ENCODE measurements around the gene DNAJC4. TPM values are rescaled to one million over a fixed set of nuclear protein-coding genes. Genes with fewer than 3 reads are reported as not detected.

The DNAJC4 gene
- total and polyA plus RNA-seq, 3 experiments from 2014 or later = 25.5 to 28.7 (median 26.4) TPM

DNA sequence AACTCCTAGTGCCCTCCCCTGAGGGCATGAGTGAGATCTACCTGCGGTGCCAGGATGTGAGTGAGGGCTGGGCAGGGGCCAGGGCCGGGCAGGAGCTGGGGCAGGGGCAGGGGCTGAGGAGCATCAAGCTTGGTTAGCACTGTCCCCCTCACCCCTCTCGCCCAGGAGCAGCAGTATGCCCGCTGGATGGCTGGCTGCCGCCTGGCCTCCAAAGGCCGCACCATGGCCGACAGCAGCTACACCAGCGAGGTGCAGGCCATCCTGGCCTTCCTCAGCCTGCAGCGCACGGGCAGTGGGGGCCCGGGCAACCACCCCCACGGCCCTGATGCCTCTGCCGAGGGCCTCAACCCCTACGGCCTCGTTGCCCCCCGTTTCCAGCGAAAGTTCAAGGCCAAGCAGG lies 10.1 kb upstream of the DNAJC4 start:
- POLR2A ChIA-PET = no interaction called here
- H3K27me3 ChIP-seq (ENCODE audit: insufficient read depth, low read length, poor library complexity, severe bottlenecking) = no peaks in the 10 kb centered on the region
- peaks cover under 1 to 54% (median 2%) of the 10 kb centered on the region in 3 donors for H3K36me3 Mint-ChIP-seq
- H3K4me3 ChIP-seq (ENCODE audit: low read length) = no peak overlapping the region
- H3K27ac Mint-ChIP-seq = peak overlapping the region in 1 of 8 donors; percentile 22
- H3K9me3 Mint-ChIP-seq = no peaks in the 10 kb centered on the region
- no peaks in the 10 kb centered on the region for H3K27me3 Mint-ChIP-seq
- CTCF ChIA-PET = interaction anchor here (0.5 to 12.0 kb wide), 2 partner anchors 14 to 1602 kb away, joined by 5 to 143 read pairs; partner anchors contain the start of gene FERMT3
- DNase-seq = no peak
- peaks cover under 1 to 18% (median 8%) of the 10 kb centered on the region in 3 donors for H3K4me1 Mint-ChIP-seq
- H3K27ac ChIP-seq (ENCODE audit: low read depth, low read length) = no peak overlapping the region
- no peaks in the 10 kb centered on the region for H3K9me3 ChIP-seq (ENCODE audit: low read length)
- no peak overlapping the region for H3K4me3 Mint-ChIP-seq
- peaks cover 4% of the 10 kb centered on the region for H3K4me1 ChIP-seq (ENCODE audit: insufficient read depth, low read length)
- H3K36me3 ChIP-seq (ENCODE audit: insufficient read depth, low read length) = peaks cover 34% of the 10 kb centered on the region

DNA sequence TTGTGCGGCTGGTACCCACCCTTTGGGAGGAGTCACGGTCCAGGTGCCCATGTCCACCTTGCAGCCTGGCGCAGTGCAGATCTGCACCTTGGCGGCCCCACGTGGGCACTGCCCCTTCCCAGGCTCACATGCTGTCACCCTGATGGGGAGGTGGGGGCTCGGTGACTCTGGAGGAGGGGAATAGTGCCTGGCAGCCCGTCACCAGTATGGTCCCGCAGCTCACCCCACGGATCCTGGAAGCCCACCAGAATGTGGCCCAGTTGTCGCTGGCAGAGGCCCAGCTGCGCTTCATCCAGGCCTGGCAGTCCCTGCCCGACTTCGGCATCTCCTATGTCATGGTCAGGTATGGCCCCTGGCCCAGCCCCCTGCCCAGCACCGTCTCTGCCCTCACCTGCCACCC lies 9.6 kb upstream of the DNAJC4 start:
- Histone ChIP-seq H3K4me3 (ENCODE audit: low read length) (no peak overlapping the region), H3K9me3 (ENCODE audit: low read length) (no peaks in the 10 kb centered on the region), H3K36me3 (ENCODE audit: insufficient read depth, low read length) (peaks cover 34% of the 10 kb centered on the region), H3K27ac (ENCODE audit: low read depth, low read length) (no peak overlapping the region), H3K27me3 (ENCODE audit: insufficient read depth, low read length, poor library complexity, severe bottlenecking) (no peaks in the 10 kb centered on the region), H3K4me1 (ENCODE audit: insufficient read depth, low read length) (peaks cover 9% of the 10 kb centered on the region)
- Mint-ChIP-seq H3K9me3 (no peaks in the 10 kb centered on the region), H3K27me3 (no peaks in the 10 kb centered on the region), H3K4me1 (peaks cover 0 to 23% (median 10%) of the 10 kb centered on the region in 3 donors), H3K27ac (peak overlapping the region in 1 of 8 donors; percentile 52), H3K36me3 (peaks cover 0 to 52% (median 2%) of the 10 kb centered on the region in 3 donors), H3K4me3 (no peak overlapping the region)
- no peak for DNase-seq
- POLR2A ChIA-PET = no interaction called here
- CTCF ChIA-PET = interaction anchor here (1.6 to 12.0 kb wide), 2 partner anchors 15 to 80 kb away, joined by 3 to 143 read pairs; partner anchors contain the start of genes CATSPERZ and FERMT3

DNA sequence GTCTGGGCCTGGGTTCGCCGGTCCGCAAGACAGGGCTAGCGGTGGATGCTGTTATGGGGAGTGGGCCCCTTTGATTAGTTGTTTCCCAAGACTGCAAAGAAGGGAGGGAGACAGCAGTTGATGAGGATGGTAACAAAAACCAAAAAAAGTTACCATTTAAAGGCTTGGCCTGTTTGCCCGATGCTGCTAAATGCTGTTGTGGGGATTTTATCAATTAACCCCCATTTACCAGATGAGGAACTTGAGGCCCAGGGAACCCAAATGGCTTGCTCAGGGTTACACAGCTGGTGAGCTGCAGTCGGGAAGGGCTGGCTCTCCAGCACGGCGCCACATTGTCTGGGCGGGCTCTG lies 7.7 kb upstream of the DNAJC4 start:
- POLR2A ChIA-PET = interaction anchor here (0.6 to 6.2 kb wide), 2 partner anchors 9 to 17 kb away, joined by 3 to 69 read pairs; partner anchors contain the start of gene FERMT3
- no peak overlapping the region for H3K4me3 ChIP-seq (ENCODE audit: low read length)
- DNase-seq = no peak
- no peak overlapping the region for H3K27ac ChIP-seq (ENCODE audit: low read depth, low read length)
- no peaks in the 10 kb centered on the region for H3K27me3 Mint-ChIP-seq
- H3K4me3 Mint-ChIP-seq = no peak overlapping the region
- H3K27ac Mint-ChIP-seq = peak overlapping the region in 1 of 8 donors; percentile 33
- H3K4me1 ChIP-seq (ENCODE audit: insufficient read depth, low read length) = peaks cover 20% of the 10 kb centered on the region
- H3K9me3 Mint-ChIP-seq = no peaks in the 10 kb centered on the region
- H3K36me3 Mint-ChIP-seq = peaks cover 0 to 49% (median 2%) of the 10 kb centered on the region in 3 donors
- CTCF ChIA-PET = interaction anchor here (12.0 kb wide), 1 partner anchor 16 kb away, joined by 143 read pairs; the partner anchor contains the start of gene FERMT3
- peaks cover 11 to 34% (median 18%) of the 10 kb centered on the region in 3 donors for H3K4me1 Mint-ChIP-seq
- H3K9me3 ChIP-seq (ENCODE audit: low read length) = no peaks in the 10 kb centered on the region
- peaks cover 34% of the 10 kb centered on the region for H3K36me3 ChIP-seq (ENCODE audit: insufficient read depth, low read length)
- no peaks in the 10 kb centered on the region for H3K27me3 ChIP-seq (ENCODE audit: insufficient read depth, low read length, poor library complexity, severe bottlenecking)

DNA sequence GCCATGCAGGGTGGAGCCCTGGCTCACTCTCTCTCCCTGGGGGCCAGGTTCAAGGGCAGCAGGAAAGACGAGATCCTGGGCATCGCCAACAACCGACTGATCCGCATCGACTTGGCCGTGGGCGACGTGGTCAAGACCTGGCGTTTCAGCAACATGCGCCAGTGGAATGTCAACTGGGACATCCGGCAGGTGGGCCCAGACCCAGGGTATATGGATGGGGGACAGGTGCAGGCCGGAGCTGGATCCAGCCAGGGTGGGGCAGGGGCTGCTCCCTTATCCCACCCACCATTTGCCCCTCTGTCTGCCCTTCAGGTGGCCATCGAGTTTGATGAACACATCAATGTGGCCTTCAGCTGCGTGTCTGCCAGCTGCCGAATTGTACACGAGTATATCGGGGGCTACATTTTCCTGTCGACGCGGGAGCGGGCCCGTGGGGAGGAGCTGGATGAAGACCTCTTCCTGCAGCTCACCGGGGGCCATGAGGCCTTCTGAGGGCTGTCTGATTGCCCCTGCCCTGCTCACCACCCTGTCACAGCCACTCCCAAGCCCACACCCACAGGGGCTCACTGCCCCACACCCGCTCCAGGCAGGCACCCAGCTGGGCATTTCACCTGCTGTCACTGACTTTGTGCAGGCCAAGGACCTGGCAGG lies 7.2 kb upstream of the DNAJC4 start:
- ChIA-PET POLR2A (interaction anchor here (0.6 to 6.2 kb wide), 7 partner anchors 10 to 62 kb away, joined by 3 to 69 read pairs (median 3); partner anchors contain the start of genes FERMT3, GPR137, PPP1R14B and STIP1), CTCF (interaction anchor here (1.0 to 12.0 kb wide), 6 partner anchors 12 to 108 kb away, joined by 3 to 143 read pairs (median 6); partner anchors contain the start of genes FERMT3 and STIP1)
- no peaks in the 10 kb centered on the region for H3K9me3 ChIP-seq (ENCODE audit: low read length)
- Mint-ChIP-seq H3K9me3 (no peaks in the 10 kb centered on the region), H3K4me3 (peak overlapping the region in 1 of 7 donors; percentile 44), H3K27ac (peak overlapping the region in 1 of 8 donors; percentile 85), H3K27me3 (no peaks in the 10 kb centered on the region), H3K36me3 (peaks cover 0 to 47% (median 0%) of the 10 kb centered on the region in 3 donors), H3K4me1 (peaks cover 15 to 36% (median 18%) of the 10 kb centered on the region in 3 donors)
- no peak overlapping the region for H3K27ac ChIP-seq (ENCODE audit: low read depth, low read length)
- no peaks in the 10 kb centered on the region for H3K27me3 ChIP-seq (ENCODE audit: insufficient read depth, low read length, poor library complexity, severe bottlenecking)
- H3K4me3 ChIP-seq (ENCODE audit: low read length) = no peak overlapping the region
- DNase-seq = no peak
- H3K4me1 ChIP-seq (ENCODE audit: insufficient read depth, low read length) = peaks cover 20% of the 10 kb centered on the region
- H3K36me3 ChIP-seq (ENCODE audit: insufficient read depth, low read length) = peaks cover 34% of the 10 kb centered on the region

DNA sequence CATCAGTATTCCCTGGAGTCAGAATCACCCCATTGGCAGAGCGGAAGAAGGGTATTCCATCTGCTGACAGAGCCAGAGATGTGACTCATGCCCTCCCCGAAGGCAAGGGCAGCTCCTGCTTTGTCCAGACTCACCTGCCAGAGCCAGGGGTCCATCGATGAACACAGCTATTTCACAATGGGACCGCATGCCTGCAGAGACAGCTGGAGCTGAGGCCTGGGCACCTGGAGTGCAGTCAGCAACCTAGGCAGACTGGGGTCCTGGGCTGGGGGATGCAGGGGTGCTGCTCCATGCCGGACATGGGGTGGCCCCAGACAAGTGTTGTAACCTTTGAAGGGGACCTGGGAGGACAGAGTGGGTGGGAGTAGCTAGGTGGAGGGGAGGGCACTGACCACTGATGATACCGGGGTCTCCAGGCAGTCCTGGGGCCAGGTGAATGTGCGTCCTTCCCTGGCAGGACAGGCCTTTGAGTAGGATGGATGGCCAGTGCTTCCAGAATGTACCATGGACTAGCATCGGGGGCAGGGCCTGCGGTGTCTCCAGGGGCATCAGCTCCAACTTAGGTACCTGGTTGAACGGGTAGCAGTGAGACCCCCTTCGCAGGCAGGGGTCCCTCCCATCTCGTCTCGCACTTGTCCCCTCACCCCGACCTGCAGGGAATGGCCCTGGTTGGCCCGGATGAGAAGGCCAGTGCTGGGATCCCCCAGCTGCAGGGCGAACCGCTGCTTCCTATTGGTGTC lies 6.0 kb upstream of the DNAJC4 start:
- peak overlapping the region in 6 of 7 donors; percentile 23 to 93 (median 91) for H3K4me3 Mint-ChIP-seq
- H3K4me3 ChIP-seq (ENCODE audit: low read length) = no peak overlapping the region
- peak overlapping the region in 6 of 8 donors; percentile 34 to 77 (median 66) for H3K27ac Mint-ChIP-seq
- H3K4me1 ChIP-seq (ENCODE audit: insufficient read depth, low read length) = peaks cover 26% of the 10 kb centered on the region
- peaks cover 22 to 38% (median 23%) of the 10 kb centered on the region in 3 donors for H3K4me1 Mint-ChIP-seq
- H3K27me3 Mint-ChIP-seq = no peaks in the 10 kb centered on the region
- CTCF ChIA-PET = interaction anchor here (0.6 to 12.0 kb wide), 11 partner anchors 8 to 107 kb away, joined by 3 to 143 read pairs (median 5); partner anchors contain the start of genes FERMT3 and STIP1
- H3K36me3 ChIP-seq (ENCODE audit: insufficient read depth, low read length) = peaks cover 24% of the 10 kb centered on the region
- no peaks in the 10 kb centered on the region for H3K9me3 Mint-ChIP-seq
- POLR2A ChIA-PET = interaction anchor here (1.0 to 6.2 kb wide), 6 partner anchors 9 to 61 kb away, joined by 3 to 69 read pairs (median 4); partner anchors contain the start of genes FERMT3, GPR137, PPP1R14B and STIP1
- peaks cover 0 to 36% (median 0%) of the 10 kb centered on the region in 3 donors for H3K36me3 Mint-ChIP-seq
- H3K27me3 ChIP-seq (ENCODE audit: insufficient read depth, low read length, poor library complexity, severe bottlenecking) = no peaks in the 10 kb centered on the region
- peak in 1 of 5 donors; percentile 46 for DNase-seq
- no peak overlapping the region for H3K27ac ChIP-seq (ENCODE audit: low read depth, low read length)
- no peaks in the 10 kb centered on the region for H3K9me3 ChIP-seq (ENCODE audit: low read length)

DNA sequence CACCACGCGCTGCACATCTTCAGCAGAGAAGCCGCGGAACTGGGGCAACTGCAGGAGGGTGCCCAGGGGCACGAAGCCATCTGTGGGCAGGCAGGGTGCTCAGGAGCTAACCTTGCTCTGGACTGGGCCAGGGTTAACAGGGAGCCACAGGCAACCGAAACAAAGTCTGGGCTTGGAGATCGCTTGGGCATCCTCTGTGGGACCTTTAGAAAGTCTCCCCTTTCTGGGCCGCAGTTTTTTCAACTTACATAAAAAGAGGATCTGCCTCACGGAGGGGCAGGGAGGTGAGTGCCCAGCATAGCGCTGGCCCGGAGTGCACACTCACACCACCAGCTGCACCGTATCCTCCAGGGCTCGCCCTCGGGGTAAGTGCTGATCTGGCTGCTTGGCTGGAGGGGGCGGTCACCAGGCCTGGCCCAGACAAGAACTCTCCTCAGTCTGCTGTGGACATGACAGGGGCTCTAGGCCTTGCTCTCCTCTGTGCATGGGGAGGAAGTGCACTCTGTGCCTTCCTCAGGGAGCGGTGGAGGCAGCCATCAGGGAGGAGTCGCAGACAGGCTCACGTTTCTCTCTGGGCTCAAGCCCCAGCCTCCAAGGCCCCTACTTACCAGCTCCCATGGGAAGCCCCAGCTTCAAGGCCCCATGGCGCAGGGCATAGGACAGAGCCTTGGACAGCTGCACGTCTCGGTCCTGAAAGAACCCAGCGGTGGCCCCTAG lies 5.3 kb upstream of the DNAJC4 start:
- POLR2A ChIA-PET = interaction anchor here (0.6 to 6.2 kb wide), 6 partner anchors 15 to 79 kb away, joined by 3 to 69 read pairs (median 8); partner anchors contain the start of genes FERMT3, FKBP2, PPP1R14B and STIP1
- no peaks in the 10 kb centered on the region for H3K9me3 ChIP-seq (ENCODE audit: low read length)
- peaks cover 16% of the 10 kb centered on the region for H3K36me3 ChIP-seq (ENCODE audit: insufficient read depth, low read length)
- CTCF ChIA-PET = interaction anchor here (0.7 to 12.0 kb wide), 6 partner anchors 10 to 79 kb away, joined by 3 to 143 read pairs (median 6); partner anchors contain the start of gene FERMT3
- peaks cover 0 to 29% (median 0%) of the 10 kb centered on the region in 3 donors for H3K36me3 Mint-ChIP-seq
- peak overlapping the region; percentile 88 for H3K27ac ChIP-seq (ENCODE audit: low read depth, low read length)
- peak overlapping the region; percentile 90 to 94 (median 92) for H3K4me3 Mint-ChIP-seq
- no peaks in the 10 kb centered on the region for H3K27me3 ChIP-seq (ENCODE audit: insufficient read depth, low read length, poor library complexity, severe bottlenecking)
- peaks cover 29 to 45% (median 30%) of the 10 kb centered on the region in 3 donors for H3K4me1 Mint-ChIP-seq
- peaks cover 33% of the 10 kb centered on the region for H3K4me1 ChIP-seq (ENCODE audit: insufficient read depth, low read length)
- H3K4me3 ChIP-seq (ENCODE audit: low read length) = peak overlapping the region; percentile 90
- DNase-seq = peak in 1 of 5 donors; percentile 51
- no peaks in the 10 kb centered on the region for H3K9me3 Mint-ChIP-seq
- H3K27me3 Mint-ChIP-seq = no peaks in the 10 kb centered on the region
- peak overlapping the region; percentile 63 to 96 (median 91) for H3K27ac Mint-ChIP-seq

Data from CD8-positive, alpha-beta memory T cell (primary cell).